Uterus (tissue), 2 donors: ENCODE data around the gene PTH1R.

Experiments
- POLR2A ChIP-seq, 2 donors: fragments of 450-650 bp; IDR thresholded peaks; one replicate each; pipeline ENCODE4 v1.6.1; 2016; ENCODE audit warnings: antibody characterized with exemption in 2 of 2, mild to moderate bottlenecking in 1 of 2, moderate library complexity in 1 of 2
- TF ChIP-seq, protein P1 (sequence below), 4 experiments: fragments of 200-600 bp in 2 of 4; fragments of 450-650 bp in 2 of 4; sonication (generic) in 2 of 4; IDR thresholded peaks; one replicate each; pipeline ENCODE4 v1.5.1; 2016 to 2019; ENCODE audit warnings: antibody characterized with exemption in 4 of 4, mild to moderate bottlenecking in 2 of 4, moderate library complexity in 1 of 4

DNA sequence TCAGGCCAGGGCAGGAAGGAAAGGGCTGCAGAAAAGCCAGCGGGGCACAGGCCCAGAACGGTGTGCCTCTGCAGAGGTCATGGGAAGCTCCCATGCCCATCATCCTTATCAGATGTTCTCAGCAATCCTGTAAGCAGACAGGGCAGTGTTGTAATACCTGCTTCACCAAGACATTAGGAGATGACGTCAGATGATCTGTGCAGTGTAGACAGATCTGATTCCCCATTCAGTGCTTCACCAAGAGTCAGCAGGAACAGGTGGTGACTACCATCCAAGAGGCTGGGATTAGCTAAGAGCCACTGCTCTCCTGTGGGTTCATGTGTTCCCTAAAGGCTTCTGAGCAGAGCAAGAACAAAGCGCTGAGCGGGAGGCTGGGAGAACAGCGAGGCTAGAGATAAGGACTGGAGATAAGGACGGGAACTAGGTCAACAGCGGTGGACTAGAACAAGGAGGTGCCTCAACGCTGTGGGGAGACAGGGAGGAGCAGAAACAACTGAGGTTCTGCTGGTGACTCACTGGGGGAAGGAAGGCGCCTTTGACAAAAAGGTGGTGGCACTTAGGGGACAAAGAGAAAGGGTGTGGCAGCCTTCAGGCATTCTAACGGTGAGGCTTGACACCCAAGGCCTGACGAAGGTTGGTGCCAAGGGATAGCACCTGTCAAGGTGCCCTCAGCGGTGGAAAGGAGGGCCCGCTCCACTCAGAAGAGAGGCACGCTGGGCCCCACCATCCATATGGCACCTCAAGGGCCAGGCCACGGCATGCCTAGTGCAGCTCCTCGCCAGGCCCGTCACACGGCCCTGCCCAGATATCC lies 70.7 kb downstream of the PTH1R start:
- TF ChIP-seq, protein P1, sequence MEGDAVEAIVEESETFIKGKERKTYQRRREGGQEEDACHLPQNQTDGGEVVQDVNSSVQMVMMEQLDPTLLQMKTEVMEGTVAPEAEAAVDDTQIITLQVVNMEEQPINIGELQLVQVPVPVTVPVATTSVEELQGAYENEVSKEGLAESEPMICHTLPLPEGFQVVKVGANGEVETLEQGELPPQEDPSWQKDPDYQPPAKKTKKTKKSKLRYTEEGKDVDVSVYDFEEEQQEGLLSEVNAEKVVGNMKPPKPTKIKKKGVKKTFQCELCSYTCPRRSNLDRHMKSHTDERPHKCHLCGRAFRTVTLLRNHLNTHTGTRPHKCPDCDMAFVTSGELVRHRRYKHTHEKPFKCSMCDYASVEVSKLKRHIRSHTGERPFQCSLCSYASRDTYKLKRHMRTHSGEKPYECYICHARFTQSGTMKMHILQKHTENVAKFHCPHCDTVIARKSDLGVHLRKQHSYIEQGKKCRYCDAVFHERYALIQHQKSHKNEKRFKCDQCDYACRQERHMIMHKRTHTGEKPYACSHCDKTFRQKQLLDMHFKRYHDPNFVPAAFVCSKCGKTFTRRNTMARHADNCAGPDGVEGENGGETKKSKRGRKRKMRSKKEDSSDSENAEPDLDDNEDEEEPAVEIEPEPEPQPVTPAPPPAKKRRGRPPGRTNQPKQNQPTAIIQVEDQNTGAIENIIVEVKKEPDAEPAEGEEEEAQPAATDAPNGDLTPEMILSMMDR (IDR thresholded peaks at IDR 0.05) = no peak
- TF ChIP-seq POLR2A (IDR thresholded peaks at IDR 0.05) = no peak
